ENCODE measurements around the gene BACH2.
"Not testable (repeated sequence)": the region's sequence is repeated elsewhere in the genome, so short reads cannot be mapped to it uniquely, and the experiment has no call there.

The BACH2 gene

DNA sequence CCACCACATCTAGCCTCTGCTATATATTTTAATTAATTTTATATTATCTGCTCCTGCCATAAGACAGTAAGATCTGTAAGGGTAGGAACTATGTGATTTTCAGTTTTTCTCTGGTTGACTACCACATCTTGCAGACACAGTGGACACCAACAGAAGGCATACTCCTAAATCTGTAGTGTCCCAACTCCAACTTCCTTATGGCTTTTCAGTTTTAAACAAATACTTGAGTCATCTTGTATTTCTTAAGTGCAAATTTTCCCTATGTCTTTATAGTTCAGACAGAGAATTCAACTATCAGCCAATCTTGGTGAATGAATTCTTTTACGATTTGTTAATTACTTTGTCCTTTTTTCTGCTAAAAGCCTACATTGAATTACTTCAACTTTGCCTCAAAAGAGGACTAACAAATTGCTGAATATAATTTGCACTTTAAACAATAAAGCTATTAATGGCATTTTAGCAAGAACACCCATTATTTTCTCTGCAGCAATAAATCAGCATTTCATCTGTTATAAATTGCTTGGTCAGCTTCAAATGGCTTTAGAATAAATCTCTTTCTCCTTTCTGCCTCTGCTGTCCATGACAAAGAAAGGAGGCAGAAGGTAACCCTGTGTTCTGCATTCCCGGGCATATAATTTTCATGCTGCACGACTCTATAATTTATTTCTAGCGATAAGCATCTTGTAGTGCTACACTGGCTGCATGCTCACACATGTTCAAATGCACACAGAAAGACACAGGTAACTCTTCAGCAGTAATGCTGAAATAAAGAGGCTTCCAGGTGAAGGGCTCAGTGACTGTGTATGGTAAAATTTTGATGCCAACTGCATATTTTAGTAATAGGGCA is 144.8 kb downstream of the BACH2 start:
- DNase-seq: no peak

DNA sequence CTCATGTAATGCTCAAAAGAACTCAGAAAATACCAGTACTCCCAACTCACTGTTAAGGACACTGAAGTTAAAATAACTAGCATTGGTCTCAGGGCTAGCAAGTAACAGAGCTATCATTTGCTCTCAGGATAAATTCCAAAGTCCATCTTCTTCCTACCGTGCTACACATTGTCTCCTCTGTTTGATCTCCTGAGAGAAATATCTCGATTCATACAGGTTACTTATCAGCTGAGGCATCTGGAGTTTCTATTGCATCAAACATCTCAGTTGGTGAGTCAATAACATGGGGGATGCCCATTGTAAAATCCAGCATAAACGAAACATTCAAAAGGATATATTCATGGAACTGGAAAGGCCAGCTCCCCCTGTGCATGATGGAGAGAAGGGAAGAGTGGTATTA is 147.4 kb downstream of the BACH2 start:
- no peak for DNase-seq

DNA sequence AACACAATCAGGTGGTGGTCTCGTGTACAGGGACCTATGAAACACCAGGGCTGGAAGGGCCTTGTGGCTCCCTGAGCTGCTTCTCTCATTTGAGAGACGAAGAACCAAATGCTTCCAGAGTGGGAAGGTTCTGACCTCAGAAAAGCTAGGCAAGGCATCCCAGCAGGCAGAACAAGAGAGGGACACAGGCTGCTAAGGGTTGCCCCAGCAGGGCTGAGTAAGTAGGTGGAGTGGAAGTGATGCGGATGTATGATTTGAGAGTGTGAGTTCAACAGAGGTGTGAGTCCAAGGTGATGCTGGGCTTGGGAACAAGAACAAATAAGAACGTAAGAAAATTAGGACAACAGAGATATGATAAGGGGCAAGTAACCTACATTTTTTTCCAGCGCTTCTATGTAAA is 147.8 kb downstream of the BACH2 start:
- DNase-seq: no peak

DNA sequence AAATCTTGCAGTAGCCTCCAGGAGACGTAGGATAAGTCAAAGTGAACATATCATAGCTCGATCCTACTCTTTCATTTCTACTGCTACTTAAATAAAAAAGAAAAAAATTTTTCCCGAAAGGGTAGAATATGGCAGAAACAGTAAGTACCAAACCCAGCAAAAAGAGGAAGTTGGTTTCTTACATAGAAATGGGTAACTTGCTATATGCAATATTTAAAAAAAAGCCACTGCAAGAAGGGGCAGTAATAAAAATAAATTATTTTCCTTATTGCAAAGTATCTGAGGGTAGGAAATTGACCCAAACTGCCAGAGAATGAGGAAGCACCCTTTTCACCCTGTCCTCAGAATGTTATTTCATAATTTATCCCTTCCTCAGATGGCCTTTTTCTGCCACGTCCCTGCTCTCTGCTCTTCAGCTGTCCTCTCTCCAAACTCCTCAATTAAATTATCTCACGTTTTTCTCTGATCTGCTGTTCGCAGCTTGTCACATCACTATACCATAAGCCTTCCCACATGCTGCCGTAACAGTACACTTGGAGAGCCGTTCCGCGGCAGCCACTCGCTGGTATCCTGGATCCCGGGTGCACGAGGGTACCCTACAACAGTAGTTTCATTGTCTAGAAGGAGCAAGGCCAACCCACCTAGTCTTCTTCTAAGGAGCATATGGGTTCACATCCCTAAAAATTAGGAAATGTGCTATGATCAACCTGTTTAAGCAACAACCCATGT is 149.6 kb downstream of the BACH2 start:
- DNase-seq: no peak

DNA sequence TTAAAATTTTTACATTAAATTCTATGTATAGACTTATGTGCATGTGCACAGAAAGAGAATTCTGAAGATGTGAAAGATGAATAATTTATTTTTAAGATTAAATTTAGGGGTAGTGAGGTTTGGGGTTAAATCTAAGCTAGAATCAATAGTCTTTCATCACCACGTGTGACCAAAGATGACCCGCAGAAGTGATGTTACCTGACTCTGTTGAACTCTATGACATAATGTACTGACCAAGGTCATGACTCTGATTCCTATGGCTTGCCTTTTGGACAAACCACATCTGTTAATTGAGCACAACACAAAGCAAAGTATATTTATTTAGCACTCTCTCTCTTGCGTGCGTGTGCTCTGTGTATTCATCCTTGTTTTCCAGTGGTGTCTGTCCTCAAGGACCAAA is 150.6 kb downstream of the BACH2 start:
- no peak for DNase-seq

DNA sequence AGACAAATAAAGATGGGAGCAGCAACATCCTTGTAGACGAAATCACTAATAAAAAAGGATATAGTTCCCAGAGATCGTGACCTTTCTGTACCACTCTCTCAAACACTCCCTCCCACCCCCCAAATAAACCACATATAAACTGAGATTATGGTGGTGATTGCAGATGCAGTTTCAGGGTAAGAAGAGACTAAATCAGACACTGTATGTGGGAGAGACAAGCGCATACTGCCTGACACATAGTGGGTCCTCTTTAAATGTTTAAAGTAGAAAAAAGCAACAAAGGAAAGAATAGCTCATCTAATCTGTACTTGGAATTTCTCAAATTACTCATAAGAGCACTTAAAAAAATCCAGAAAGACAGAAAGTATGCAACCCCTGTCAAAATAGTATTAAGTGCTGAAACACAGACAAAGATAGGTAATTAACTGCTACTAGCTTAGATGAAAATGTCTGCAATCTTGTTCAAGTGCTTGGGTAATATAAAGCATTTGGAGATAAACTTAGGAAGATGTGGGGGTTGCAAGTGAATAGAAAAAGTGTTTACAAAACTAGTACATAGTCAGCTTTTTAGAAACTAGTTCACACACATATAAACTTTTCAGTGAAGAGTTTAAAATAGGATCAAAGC is 151.6 kb downstream of the BACH2 start:
- no peak for DNase-seq

DNA sequence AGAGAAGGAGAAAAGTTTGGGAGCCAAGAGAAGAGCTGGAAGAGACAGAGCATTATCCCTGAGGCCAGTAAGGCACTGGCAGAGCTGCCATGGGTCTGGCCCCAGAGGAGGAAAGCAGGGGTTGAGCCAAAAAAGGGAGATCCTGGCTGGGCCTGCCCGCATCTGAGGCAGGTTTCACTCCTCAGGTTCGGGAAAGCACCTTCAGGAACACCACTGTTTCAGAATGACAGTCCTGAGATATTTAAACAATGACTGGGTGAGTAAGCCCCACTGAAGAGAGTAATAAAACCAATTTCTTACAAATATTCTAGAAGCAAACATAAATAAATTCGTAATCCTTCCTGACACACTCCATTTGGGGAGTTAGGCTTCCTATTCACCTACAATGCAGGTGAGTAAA is 152.2 kb downstream of the BACH2 start:
- DNase-seq: no peak

DNA sequence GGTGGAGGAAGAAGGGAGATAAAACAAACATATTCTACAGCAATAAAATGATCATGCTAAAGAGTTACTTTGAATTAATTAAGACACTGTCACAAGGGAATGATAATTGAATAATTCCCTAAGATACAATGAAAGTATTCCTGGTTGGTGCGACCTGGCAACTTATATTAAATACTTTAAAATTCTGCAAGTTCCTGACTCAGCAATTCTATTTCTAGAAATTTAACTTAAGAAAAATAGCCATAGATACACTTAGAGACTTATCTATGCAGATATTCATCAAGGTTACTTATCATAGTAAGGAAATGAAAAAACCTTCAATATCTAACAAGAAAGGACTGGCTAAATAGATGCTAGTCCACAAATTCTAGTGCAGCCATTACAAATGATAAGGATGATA is 156.0 kb downstream of the BACH2 start:
- DNase-seq: no peak

DNA sequence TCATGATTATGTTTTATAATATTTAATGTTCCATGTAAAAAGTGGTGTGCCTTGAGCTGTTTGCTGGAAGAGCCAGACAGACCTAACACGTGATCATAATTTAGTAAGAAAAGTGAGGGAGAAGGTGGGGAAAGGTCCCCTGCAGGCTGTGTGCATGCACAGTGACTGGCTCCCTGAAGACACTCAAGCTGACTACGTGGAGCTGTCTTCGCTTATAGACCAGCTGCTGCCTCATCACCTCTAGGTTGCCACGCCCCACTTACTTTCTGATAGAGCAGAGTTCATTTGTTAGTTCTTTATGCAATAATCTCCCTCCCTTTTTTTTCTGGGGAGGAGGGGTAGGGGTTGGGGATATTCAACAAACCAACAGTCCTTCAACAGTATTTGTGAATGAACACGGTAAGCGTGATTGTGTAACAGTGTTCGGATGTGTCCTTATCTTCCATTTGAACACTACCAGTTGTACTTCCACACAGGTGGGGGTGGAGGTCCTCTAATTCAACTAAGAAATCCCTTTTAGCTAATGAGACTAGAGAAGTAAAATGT is 157.3 kb downstream of the BACH2 start:
- DNase-seq: no peak

DNA sequence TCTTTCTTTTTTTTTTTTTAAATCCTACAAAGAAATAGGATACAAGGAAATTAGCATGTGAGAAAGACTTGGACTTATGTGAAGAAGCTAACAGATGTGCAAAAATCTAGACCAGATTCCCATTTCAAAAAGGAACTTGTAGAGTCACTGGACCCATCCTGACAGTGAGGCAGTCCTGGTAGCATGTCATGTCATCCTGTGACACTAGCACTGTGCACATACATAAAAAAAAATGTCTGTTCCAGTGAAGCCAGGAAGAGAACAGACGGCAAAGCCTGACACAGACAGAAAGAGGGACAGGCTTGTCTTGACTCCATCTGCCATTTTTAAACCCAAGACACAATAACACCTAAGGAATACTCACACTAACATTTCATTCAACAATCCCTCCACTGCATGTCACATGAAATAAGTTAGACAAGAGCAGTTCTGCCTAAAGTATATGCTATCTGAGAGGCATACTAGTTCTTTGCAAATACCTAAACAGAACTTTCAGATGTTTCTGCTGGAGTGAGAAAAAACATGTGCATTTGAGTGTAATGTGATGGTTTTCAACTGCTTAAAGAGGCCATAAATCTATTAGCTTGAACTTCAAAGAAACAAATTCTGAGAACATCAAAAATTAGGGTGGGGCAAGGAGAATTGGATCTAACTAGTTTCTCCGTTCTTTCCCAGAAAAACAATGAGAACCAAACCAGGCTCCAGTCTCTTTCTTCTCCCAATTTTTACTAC is 159.6 kb downstream of the BACH2 start:
- no peak for DNase-seq

DNA sequence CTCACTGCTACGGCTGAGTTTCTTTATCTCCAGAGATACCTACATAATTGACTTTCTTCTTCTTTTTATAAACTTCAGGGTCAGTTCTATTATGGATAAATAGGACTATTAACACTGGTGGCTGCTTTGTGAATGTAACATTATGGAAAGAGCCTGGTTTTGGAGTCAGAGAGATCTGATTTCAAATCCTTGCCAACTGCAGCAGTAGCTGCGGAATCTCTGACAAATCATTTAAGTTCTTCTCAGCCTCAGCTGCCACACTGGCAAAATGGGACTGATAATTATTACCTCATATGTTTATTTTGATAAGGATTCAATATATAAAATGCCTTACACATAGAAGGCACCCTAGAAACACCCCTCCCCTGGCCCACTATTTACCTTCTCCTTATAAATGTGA is 160.5 kb downstream of the BACH2 start:
- DNase-seq: no peak

DNA sequence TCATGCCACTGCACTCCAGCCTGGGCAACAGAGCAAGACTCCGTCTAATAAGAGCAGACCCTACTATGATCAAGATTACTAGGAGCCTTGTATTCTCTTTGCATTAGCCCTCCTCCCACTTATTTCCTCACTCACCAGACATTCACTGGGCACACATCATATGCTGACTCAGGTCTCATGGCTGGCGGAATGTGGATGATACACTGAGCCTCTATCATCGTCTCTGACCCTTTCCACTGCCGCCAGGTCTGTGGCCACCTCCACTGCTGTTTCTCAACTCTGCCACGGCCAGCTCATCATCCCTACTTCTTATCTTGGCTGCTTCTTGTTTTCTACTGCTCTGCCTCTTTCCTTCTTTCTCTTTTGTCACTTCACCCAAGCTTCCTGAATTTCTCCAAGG is 161.0 kb downstream of the BACH2 start:
- no peak for DNase-seq

DNA sequence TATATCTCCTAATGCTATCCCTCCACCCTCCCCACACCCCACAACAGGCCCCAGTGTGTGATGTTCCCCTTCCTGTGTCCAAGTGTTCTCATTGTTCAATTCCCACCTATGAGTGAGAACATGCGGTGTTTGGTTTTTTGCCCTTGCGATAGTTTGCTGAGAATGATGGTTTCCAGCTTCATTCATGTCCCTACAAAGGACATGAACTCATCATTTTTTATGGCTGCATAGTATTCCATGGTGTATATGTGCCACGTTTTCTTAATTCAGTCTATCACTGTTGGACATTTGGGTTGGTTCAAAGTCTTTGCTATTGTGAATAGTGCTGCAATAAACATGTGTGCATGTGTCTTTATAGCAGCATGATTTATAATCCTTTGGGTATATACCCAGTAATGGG is 163.0 kb downstream of the BACH2 start:
- not testable (repeated sequence) for DNase-seq

DNA sequence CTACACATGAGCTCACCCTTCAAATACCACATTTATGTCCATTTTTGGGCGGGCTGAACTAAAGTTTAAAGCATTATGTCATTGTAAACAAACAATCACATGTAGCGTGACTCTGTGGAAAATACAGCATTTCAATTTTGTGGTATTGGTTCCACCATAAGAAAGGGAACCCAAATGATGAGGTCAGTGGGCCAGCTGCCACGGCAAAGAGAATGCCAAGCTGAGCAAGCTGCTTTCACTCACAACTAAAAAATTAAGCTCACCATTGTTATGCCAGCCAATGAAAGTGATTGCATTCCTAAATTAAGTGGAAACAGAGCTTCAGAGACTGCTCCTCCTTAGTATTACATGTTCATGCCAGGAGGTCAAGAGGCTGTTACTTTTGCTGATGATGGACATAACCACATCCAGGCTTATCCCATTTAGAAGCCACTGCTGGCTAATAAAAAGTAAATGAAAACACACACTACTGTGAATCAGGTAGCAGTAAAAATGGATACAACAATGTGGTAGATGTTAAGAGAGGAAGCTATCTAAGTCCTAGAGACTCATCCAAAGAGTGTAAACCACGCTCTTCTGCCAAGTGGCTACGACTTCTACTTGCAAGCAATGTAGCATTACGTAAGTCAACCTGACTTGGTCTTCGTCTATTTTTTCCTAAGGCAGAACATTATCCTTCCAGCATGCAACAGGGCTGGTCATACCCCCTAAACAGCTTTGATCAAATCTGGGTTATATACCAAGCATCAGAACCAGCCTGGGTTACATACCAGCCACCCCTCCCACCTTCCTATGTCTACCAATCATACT is 164.8 kb downstream of the BACH2 start:
- DNase-seq: no peak

DNA sequence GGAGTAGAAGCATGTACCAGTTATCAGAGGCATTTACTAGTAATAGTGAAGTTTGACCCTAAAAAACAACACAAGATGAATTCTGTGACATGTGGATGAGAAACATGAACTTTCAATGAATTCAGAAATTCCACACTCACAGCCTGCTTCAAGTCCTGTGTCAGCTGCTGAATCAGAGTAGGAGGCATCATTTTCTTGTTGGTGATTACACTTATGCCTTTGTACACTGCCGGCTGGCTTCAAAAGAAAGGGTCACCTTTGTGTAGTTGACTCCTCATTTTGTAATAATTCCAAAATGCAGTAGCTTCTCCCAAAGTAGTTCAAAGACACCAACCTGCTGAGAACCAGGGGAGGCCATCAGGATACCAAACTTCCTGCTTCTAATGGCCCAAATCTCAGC is 165.5 kb downstream of the BACH2 start:
- DNase-seq: no peak

DNA sequence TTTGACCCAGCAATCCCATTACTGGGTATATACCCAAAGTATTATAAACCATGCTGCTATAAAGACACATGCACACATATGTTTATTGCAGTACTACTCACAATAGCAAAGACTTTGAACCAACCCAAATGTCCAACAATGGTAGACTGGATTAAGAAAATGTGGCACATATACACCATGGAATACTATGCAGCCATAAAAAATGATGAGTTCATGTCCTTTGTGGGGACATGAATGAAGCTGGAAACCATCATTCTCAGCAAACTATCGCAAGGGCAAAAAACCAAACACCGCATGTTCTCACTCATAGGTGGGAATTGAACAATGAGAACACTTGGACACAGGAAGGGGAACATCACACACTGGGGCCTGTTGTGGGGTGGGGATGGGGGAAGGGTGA is 168.0 kb downstream of the BACH2 start:
- not testable (repeated sequence) for DNase-seq

DNA sequence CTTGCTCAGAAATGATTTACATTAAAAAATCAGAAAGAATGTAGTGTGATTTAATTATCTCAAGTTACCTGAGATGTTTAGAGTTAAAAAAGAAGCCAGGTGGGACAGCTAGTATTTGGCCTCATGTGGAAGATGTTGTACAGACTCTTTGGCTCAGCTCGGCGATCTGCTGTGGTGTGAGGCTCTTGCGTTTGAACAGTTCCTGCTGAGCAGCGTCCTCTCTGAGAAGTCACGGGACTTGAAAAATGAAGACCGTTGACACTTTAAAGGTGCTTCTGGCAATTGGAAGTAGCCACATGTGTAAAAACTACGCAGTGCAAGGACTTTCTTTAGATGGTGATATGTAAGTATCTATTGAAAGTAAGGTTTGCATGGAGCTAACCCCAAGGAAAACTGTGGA is 169.0 kb downstream of the BACH2 start:
- no peak for DNase-seq

DNA sequence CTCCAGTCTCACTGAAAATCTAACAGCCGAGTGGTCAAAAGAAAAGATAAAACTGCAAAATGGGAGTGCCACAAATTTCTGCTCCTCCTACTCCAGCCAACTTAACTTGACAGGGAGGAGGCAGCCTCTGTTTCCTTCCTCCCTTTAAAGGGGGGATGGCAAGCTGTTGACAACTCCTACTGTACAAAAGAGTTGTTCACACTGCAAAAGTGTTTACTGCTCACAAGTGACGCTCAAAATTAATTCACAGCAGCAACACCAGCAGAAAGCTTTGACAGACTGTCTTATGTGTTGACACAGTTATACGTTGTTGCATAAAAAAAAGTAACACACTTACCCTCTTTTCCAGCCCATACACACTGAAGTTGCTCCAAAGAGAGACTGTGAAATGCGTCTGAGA is 169.8 kb downstream of the BACH2 start:
- DNase-seq: no peak

DNA sequence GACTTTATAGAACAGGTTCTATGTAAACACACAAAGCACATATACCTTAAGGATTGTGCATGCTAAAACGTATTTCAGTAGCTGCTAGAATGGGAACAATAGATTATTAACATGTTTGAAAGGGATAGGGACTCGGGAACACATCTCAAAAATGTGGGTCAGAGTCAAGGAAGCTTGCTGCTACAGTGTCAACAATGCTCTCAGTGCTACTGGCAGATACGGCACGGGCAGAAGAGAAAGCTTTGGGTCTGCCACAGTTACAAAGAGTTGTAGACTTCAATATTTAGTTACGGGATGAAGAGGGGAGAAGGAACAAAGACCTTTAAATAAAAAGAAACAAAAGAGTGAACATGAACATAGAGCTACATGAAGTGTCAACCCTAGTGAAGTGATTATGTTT is 170.5 kb downstream of the BACH2 start:
- DNase-seq: no peak

DNA sequence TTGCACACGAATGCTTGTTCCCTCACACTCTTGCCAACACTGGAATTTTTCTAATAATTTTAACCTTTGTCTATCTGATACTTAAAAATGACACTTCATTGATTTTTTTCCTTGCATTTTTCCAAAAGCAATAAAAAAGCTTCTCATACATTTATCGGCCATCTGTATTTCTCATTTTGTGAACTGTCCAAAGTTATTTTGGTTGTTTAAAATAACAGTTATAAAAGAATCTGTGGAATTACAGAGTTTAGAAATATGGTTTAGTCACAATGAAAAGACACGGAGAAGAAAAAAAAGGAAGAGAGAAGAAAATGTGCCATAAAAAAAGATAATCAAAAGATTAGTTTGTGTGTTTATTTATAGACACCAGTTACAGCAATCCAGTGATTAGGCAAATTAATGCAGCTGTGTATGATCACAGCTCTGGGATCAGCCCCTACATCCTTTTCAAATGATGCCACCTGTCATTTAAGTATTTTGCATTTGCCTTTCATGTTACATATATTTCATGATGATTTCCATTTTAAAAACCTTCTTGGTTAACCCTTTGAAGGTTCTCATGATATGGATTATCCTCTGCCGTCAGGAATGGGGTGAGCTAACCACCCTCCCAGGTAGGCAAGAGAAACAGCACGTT is 171.7 kb downstream of the BACH2 start:
- no peak for DNase-seq

DNA sequence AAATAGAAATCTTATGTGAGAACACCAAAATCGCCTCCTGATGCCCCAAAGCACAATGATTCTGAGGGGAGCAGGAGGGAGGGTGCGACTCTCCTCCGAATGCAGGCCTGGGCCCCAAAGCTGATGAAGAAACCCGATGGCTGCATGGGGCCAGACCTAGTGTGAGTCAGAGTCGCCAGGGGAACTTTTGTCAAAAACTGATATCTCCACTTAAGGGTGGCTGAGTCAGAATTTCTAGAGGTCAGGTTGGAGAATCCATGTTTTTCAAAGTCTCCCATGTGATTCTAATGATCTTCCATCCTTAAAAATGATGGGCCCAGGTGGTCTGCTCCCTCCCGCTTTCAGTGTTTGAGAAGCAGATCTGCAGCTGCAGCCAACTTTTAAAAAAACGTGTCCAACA is 172.8 kb downstream of the BACH2 start:
- DNase-seq: no peak

DNA sequence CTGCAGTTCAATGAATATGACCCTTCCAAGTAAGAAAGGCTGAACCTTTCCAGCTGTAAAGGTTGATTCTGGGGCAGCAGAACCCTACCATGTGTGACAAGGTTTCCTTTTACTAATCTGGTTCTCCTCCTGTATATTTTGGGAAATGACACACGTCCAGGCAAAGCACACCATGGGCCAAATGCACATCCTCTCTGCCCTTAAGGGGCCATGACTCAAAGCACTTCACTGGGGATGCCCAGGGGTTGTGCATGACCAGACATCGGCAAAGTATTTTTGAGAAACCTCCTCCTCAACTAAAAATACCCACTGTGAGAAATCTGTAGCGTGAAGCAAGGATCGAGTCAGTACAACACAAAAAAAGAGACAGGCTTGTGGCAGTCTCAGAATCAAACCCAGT is 174.7 kb downstream of the BACH2 start:
- no peak for DNase-seq
